ENCODE data around the gene GPC1.

Gene GPC1

DNA sequence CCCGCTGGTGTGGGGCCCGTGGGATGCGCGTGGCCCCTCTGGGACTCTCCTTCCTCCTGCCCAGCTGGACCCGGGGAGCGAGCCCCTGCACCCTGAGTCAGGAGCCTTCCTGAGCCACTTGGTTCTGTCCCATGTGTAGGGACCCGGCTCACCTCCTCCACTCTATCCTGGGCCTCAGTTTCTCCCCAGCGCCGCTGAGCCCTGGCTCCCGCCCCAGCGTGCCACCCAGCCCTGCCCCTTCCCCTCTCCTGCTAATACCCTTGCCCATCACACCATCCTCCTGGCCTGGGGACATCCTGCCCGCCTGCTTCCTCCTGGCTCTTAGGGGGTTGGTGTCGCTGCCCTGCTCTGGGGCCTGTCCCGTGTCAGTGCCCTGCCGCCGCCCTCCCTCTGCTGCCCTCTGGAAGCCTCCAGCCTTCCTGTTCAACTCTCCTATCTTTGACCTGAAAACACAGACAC lies 24.8 kb downstream of the GPC1 start:
- ChIA-PET CTCF (interaction anchor here (1.2 kb wide), 1 partner anchor 26 kb away, joined by 4 read pairs; no protein-coding TSS in a partner anchor), POLR2A (no interaction called here)
- TF ChIP-seq BCL11A (tag by site-specific recombination; IDR thresholded peaks at IDR 0.05; ENCODE audit: low read depth) (no peak), ZNF677 (tag by site-specific recombination; IDR thresholded peaks at IDR 0.05) (no peak), ZNF114 (tag by site-specific recombination; IDR thresholded peaks at IDR 0.05) (no peak), ZNF791 (tag by site-specific recombination; IDR thresholded peaks at IDR 0.05) (no peak), ZNF449 (tag by site-specific recombination; IDR thresholded peaks at IDR 0.05) (no peak), ATF2 (tag by site-specific recombination; IDR thresholded peaks at IDR 0.05; ENCODE audit: low read depth) (no peak), ZNF37A (tag by site-specific recombination; IDR thresholded peaks at IDR 0.05) (no peak), ZNF19 (tag by site-specific recombination; IDR thresholded peaks at IDR 0.05; ENCODE audit: low read depth) (no peak), ZNF571 (tag by site-specific recombination; IDR thresholded peaks at IDR 0.05) (no peak), ZBTB6 (tag by site-specific recombination; IDR thresholded peaks at IDR 0.05) (no peak), ZNF558 (tag by site-specific recombination; IDR thresholded peaks at IDR 0.05) (no peak), MZF1 (tag by site-specific recombination; IDR thresholded peaks at IDR 0.05; ENCODE audit: borderline replicate concordance) (no peak), ZNF354C (tag by site-specific recombination; IDR thresholded peaks at IDR 0.05; ENCODE audit: borderline replicate concordance, low read depth) (no peak)
- TF ChIP-seq, protein P1, sequence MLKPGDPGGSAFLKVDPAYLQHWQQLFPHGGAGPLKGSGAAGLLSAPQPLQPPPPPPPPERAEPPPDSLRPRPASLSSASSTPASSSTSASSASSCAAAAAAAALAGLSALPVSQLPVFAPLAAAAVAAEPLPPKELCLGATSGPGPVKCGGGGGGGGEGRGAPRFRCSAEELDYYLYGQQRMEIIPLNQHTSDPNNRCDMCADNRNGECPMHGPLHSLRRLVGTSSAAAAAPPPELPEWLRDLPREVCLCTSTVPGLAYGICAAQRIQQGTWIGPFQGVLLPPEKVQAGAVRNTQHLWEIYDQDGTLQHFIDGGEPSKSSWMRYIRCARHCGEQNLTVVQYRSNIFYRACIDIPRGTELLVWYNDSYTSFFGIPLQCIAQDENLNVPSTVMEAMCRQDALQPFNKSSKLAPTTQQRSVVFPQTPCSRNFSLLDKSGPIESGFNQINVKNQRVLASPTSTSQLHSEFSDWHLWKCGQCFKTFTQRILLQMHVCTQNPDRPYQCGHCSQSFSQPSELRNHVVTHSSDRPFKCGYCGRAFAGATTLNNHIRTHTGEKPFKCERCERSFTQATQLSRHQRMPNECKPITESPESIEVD (tag by site-specific recombination; IDR thresholded peaks at IDR 0.05), result no peak
- Histone ChIP-seq H3K27ac (ENCODE audit: extremely low read depth, low read depth, low read length) (no peak overlapping the region), H3K4me3 (ENCODE audit: low read depth, low read length) (no peak overlapping the region), H3K4me1 (ENCODE audit: control insufficient read depth, insufficient read depth, low read length) (no peaks in the 10 kb centered on the region), H3K9me3 (ENCODE audit: control insufficient read depth, insufficient read depth, low read depth, low read length) (no peaks in the 10 kb centered on the region), H3K36me3 (ENCODE audit: control insufficient read depth in 2 of 2, insufficient read depth in 1 of 2, low read length in 2 of 2) (peaks cover 0 to 21% of the 10 kb centered on the region in 2 experiments; a peak in 1 of 3 replicates)

GRCh38 chr2:240460781-240461431 lies 25.4 kb downstream of the GPC1 start:
- ChIA-PET POLR2A (no interaction called here), CTCF (interaction anchor here (1.2 kb wide), 1 partner anchor 27 kb away, joined by 4 read pairs; no protein-coding TSS in a partner anchor)
- Histone ChIP-seq H3K9me3 (ENCODE audit: control insufficient read depth, insufficient read depth, low read depth, low read length) (no peaks in the 10 kb centered on the region), H3K36me3 (ENCODE audit: control insufficient read depth in 2 of 2, insufficient read depth in 1 of 2, low read length in 2 of 2) (peaks cover 0 to 26% of the 10 kb centered on the region in 2 experiments; a peak in 1 of 3 replicates), H3K4me1 (ENCODE audit: control insufficient read depth, insufficient read depth, low read length) (no peaks in the 10 kb centered on the region), H3K27ac (ENCODE audit: extremely low read depth, low read depth, low read length) (no peak overlapping the region), H3K4me3 (ENCODE audit: low read depth, low read length) (no peak overlapping the region)
- TF ChIP-seq ZNF701 (tag by site-specific recombination; IDR thresholded peaks at IDR 0.05), result no peak
- TF ChIP-seq ZSCAN16 (tag by site-specific recombination; IDR thresholded peaks at IDR 0.05), result no peak
- TF ChIP-seq ZNF529 (tag by site-specific recombination; IDR thresholded peaks at IDR 0.05; ENCODE audit: insufficient replicate concordance), result no peak
- TF ChIP-seq ZNF785 (tag by site-specific recombination; IDR thresholded peaks at IDR 0.05), result no peak
- TF ChIP-seq, protein P2, sequence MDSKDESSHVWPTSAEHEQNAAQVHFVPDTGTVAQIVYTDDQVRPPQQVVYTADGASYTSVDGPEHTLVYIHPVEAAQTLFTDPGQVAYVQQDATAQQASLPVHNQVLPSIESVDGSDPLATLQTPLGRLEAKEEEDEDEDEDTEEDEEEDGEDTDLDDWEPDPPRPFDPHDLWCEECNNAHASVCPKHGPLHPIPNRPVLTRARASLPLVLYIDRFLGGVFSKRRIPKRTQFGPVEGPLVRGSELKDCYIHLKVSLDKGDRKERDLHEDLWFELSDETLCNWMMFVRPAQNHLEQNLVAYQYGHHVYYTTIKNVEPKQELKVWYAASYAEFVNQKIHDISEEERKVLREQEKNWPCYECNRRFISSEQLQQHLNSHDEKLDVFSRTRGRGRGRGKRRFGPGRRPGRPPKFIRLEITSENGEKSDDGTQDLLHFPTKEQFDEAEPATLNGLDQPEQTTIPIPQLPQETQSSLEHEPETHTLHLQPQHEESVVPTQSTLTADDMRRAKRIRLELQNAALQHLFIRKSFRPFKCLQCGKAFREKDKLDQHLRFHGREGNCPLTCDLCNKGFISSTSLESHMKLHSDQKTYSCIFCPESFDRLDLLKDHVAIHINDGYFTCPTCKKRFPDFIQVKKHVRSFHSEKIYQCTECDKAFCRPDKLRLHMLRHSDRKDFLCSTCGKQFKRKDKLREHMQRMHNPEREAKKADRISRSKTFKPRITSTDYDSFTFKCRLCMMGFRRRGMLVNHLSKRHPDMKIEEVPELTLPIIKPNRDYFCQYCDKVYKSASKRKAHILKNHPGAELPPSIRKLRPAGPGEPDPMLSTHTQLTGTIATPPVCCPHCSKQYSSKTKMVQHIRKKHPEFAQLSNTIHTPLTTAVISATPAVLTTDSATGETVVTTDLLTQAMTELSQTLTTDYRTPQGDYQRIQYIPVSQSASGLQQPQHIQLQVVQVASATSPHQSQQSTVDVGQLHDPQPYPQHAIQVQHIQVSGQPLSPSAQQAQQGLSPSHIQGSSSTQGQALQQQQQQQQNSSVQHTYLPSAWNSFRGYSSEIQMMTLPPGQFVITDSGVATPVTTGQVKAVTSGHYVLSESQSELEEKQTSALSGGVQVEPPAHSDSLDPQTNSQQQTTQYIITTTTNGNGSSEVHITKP (tag by site-specific recombination; IDR thresholded peaks at IDR 0.05), result no peak
- no peak for TF ChIP-seq ZNF239 (tag by site-specific recombination; IDR thresholded peaks at IDR 0.05)
- no peak for TF ChIP-seq BCL11A (tag by site-specific recombination; IDR thresholded peaks at IDR 0.05; ENCODE audit: low read depth)
- no peak for TF ChIP-seq ZNF112 (tag by site-specific recombination; IDR thresholded peaks at IDR 0.05)
- no peak for TF ChIP-seq ZNF600 (tag by site-specific recombination; IDR thresholded peaks at IDR 0.05)
- no peak for TF ChIP-seq RBAK (tag by site-specific recombination; IDR thresholded peaks at IDR 0.05)
- TF ChIP-seq REPIN1 (tag by site-specific recombination; IDR thresholded peaks at IDR 0.05; ENCODE audit: low read depth), result no peak
- TF ChIP-seq KLF9 (tag by site-specific recombination; IDR thresholded peaks at IDR 0.05; ENCODE audit: low read depth), result no peak
- TF ChIP-seq ZSCAN23 (tag by site-specific recombination; IDR thresholded peaks at IDR 0.05), result no peak

Data from HEK293 (cell line).